NT2/D1 (cell line): ENCODE measurements around the gene SYP.

Experiments
- YY1 ChIP-seq: IDR thresholded peaks from 2 replicates; pipeline ENCODE4 v1.6.1; 2011; ENCODE audit not compliant: insufficient read length, insufficient read depth
- ZNF274 ChIP-seq: IDR thresholded peaks from 2 replicates; pipeline ENCODE4 v1.6.1; 2011; ENCODE audit warnings: mild to moderate bottlenecking, low read depth, low read length

- TF ChIP-seq YY1: no peak
- TF ChIP-seq ZNF274: no peak
Observed at GRCh38 chrX:49160908-49161307, 39.1 kb downstream of the SYP start.
